ENCODE data around the gene GFI1. TPM values are rescaled to one million over a fixed set of nuclear protein-coding genes. Genes with fewer than 3 reads are reported as not detected.

GFI1 gene
- total and polyA plus RNA-seq, 2 donors (not counting 3 experiments of a cell fraction or from before 2014, with no cell fraction given) = 0.11 to 0.22 TPM

DNA sequence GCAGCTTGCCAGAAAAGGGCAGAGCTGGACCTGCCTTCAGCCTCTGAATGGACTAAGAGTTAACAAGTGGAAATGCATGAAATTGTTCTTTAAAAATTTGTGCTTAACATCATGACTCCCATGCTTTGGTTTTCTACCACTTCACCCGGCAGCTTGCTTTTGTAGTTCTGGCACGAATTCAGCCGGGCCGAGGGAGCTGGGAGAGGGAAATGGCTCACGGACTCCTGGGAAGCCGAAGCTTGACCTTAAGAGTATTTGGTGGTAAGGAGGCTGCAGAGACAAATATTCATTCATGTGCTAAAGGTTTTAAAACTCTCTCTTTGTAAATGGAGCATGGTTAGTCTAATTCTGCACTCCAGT lies 17.2 kb upstream of the GFI1 start:
- Histone ChIP-seq H3K9ac (replicated peaks; ENCODE audit: extremely low read depth, insufficient read depth, low read length) (no peak overlapping the region), H3K4me1 (ENCODE audit: control insufficient read depth, extremely low read depth, insufficient read depth, low read length) (no peaks in the 10 kb centered on the region), H3K27me3 (ENCODE audit: control insufficient read depth in 2 of 2, insufficient read depth in 2 of 2, low read length in 2 of 2) (no peaks in the 10 kb centered on the region), H3K9me1 (replicated peaks; ENCODE audit: control insufficient read depth, extremely low read depth, insufficient read depth, low read length) (no peaks in the 10 kb centered on the region), H3K27ac (ENCODE audit: insufficient read depth, low read depth, low read length) (no peak overlapping the region), H3K79me2 (ENCODE audit: control insufficient read depth, insufficient read depth, low read length) (no peaks in the 10 kb centered on the region), H3K4me3 (replicated peaks in 1 of 3; ENCODE audit: insufficient read depth in 1 of 3, low read depth in 1 of 3, low read length in 3 of 3) (no peak overlapping the region), H3K4me2 (ENCODE audit: insufficient read depth, low read length) (no peak overlapping the region), H2AFZ (ENCODE audit: low read depth, low read length) (no peak overlapping the region), H4K20me1 (replicated peaks; ENCODE audit: control insufficient read depth, extremely low read depth, insufficient read depth, low read length) (no peaks in the 10 kb centered on the region), H3K9me3 (replicated peaks; ENCODE audit: control insufficient read depth, insufficient read depth, low read length) (no peaks in the 10 kb centered on the region), H3K36me3 (ENCODE audit: control insufficient read depth in 2 of 2, extremely low read depth in 1 of 2, insufficient read depth in 2 of 2, low read length in 2 of 2) (no peaks in the 10 kb centered on the region)
- ChIA-PET CTCF (interaction anchor here (1.2 kb wide), 1 partner anchor 194 kb away, joined by 5 read pairs; no protein-coding TSS in a partner anchor), POLR2A (no interaction called here)
- no TSS peak for BruUV-seq (replicated peaks)
- no peak for DNase-seq (ENCODE audit: low read depth, low spot score)
- dilution Hi-C loops (cut with MboI; ENCODE audit: extremely low pct_ligation_motif_present, low sequenced_read_pairs) = no loop called here
- no peak for FAIRE-seq
- intact Hi-C loops (cut with micrococcal nuclease) = no loop called here
- no peak for TF ChIP-seq FOS (IDR thresholded peaks at IDR 0.05; ENCODE audit: borderline replicate concordance, insufficient read depth, low read length)
- no peak for TF ChIP-seq JUN (IDR thresholded peaks at IDR 0.05; ENCODE audit: borderline replicate concordance, insufficient read depth, insufficient read length, low read depth)
- TF ChIP-seq GATA2 (IDR thresholded peaks at IDR 0.05; ENCODE audit: insufficient read depth, insufficient read length, low read depth, low read length) = no peak
- TF ChIP-seq, protein P1, sequence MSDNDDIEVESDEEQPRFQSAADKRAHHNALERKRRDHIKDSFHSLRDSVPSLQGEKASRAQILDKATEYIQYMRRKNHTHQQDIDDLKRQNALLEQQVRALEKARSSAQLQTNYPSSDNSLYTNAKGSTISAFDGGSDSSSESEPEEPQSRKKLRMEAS (IDR thresholded peaks at IDR 0.05; ENCODE audit: insufficient read depth, insufficient read length) = no peak
- TF ChIP-seq POLR2A (IDR thresholded peaks at IDR 0.05; ENCODE audit: low read depth, low read length) = no peak
- no peak for TF ChIP-seq MYC (IDR thresholded peaks at IDR 0.05; ENCODE audit: low read depth, low read length)
- no peak for TF ChIP-seq POLR2AphosphoS5 (IDR thresholded peaks at IDR 0.05; ENCODE audit: insufficient read depth, low read depth, low read length)
- TF ChIP-seq EZH2 (IDR thresholded peaks at IDR 0.05; ENCODE audit: borderline replicate concordance, low read depth, low read length, severe bottlenecking) = no peak
